ENCODE data around the gene ABCA10. TPM values are rescaled to one million over a fixed set of nuclear protein-coding genes. Genes with fewer than 3 reads are reported as not detected.

ABCA10 gene
- total RNA-seq, 1 experiment from 2014 or later: not detected

DNA sequence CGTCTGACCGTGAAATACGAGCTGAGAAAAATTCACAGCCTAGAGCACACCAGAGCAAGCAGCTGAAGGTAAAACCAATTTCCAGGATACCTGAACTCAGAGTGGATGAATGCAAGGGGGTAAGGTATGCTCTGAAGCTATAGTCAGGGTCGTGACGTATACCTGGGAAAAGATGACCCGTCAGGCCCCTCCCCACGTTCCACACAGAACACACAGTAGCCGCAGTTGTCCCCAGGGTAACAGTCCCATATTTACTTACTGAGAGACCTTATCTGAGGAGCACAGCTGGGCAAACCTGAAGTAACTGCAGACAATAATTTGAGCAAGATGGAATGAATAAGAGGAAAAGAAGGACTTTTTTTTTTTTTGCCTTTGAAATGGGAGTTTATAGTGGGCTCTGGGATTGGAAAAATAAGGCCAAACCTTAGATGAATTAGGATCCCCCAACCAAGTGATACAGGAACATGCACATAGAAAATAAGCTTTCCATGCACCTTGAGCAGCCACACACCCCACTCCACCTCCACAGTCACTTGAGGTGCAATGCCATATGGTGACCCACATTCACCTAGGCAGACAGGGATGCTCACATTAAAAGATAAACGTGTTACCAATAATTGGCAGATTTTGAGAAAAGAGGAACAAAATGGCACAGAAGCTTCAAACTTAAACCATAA, 124.9 kb downstream of the ABCA10 start:
- Histone ChIP-seq H2AFZ (no peak overlapping the region), H3K79me2 (ENCODE audit: low read depth) (no peaks in the 10 kb centered on the region), H3K4me2 (no peak overlapping the region), H3K36me3 (ENCODE audit: low read depth) (no peaks in the 10 kb centered on the region), H3K27me3 (ENCODE audit: insufficient read depth, low read depth) (no peaks in the 10 kb centered on the region), H3K4me3 (no peak overlapping the region), H3K4me1 (replicated peaks; ENCODE audit: insufficient read depth) (no peaks in the 10 kb centered on the region), H3K27ac (no peak overlapping the region), H3F3A (ENCODE audit: insufficient read depth, low read depth) (no peaks in the 10 kb centered on the region), H3K9me2 (ENCODE audit: insufficient read depth) (no peaks in the 10 kb centered on the region), H4K20me1 (ENCODE audit: insufficient read depth) (no peaks in the 10 kb centered on the region), H3K9me3 (ENCODE audit: insufficient read depth, low read depth) (no peaks in the 10 kb centered on the region)
- ChIA-PET POLR2A (ENCODE audit: unreplicated experiment) (interaction anchor here (0.7 kb wide), 1 partner anchor 45 kb away, joined by 10 read pairs; no protein-coding TSS in a partner anchor), CTCF (no interaction called here)
- intact Hi-C loops (cut with micrococcal nuclease; ENCODE audit: unreplicated experiment): no loop called here
- BruUV-seq (replicated peaks): no TSS peak
- DNase-seq: no peak
- TF ChIP-seq EZH2 (IDR thresholded peaks at IDR 0.05; ENCODE audit: low read depth): no peak

DNA sequence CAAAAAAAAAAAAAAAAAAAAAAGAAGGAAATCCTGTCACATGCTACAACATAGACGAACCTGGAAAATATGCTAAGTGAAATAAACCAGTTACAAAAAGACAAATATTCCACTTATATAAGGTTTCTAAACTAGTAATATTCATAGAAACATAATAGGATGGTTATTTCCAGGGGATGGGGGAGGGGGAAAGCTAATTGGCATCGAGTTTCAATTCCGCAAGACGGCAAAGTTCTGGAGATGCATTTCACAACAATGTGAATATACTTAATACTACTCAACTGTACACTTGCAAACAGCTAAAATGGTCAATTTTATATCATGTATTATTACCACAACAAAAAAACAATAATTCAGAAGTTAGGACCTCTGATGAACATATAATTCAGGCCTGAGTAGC, 130.0 kb downstream of the ABCA10 start:
- Histone ChIP-seq H3K36me3 (ENCODE audit: low read depth) (no peaks in the 10 kb centered on the region), H3K79me2 (ENCODE audit: low read depth) (no peaks in the 10 kb centered on the region), H2AFZ (no peak overlapping the region), H3F3A (ENCODE audit: insufficient read depth, low read depth) (no peaks in the 10 kb centered on the region), H3K9me2 (ENCODE audit: insufficient read depth) (no peaks in the 10 kb centered on the region; the same call in none of the 2 replicates), H3K9me3 (ENCODE audit: insufficient read depth, low read depth) (no peaks in the 10 kb centered on the region), H3K4me1 (replicated peaks; ENCODE audit: insufficient read depth) (no peaks in the 10 kb centered on the region), H4K20me1 (ENCODE audit: insufficient read depth) (no peaks in the 10 kb centered on the region), H3K4me3 (no peak overlapping the region), H3K27ac (no peak overlapping the region), H3K4me2 (no peak overlapping the region), H3K27me3 (ENCODE audit: insufficient read depth, low read depth) (no peaks in the 10 kb centered on the region)
- no peak for TF ChIP-seq EZH2 (IDR thresholded peaks at IDR 0.05; ENCODE audit: low read depth)
- TF ChIP-seq, protein P1, sequence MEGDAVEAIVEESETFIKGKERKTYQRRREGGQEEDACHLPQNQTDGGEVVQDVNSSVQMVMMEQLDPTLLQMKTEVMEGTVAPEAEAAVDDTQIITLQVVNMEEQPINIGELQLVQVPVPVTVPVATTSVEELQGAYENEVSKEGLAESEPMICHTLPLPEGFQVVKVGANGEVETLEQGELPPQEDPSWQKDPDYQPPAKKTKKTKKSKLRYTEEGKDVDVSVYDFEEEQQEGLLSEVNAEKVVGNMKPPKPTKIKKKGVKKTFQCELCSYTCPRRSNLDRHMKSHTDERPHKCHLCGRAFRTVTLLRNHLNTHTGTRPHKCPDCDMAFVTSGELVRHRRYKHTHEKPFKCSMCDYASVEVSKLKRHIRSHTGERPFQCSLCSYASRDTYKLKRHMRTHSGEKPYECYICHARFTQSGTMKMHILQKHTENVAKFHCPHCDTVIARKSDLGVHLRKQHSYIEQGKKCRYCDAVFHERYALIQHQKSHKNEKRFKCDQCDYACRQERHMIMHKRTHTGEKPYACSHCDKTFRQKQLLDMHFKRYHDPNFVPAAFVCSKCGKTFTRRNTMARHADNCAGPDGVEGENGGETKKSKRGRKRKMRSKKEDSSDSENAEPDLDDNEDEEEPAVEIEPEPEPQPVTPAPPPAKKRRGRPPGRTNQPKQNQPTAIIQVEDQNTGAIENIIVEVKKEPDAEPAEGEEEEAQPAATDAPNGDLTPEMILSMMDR (conservative IDR thresholded peaks at IDR 0.05): no peak
- ChIA-PET POLR2A (ENCODE audit: unreplicated experiment) (no interaction called here), CTCF (no interaction called here)
- no TSS peak for BruUV-seq (replicated peaks)
- no peak for DNase-seq
- intact Hi-C loops (cut with micrococcal nuclease; ENCODE audit: unreplicated experiment): no loop called here

Small RNA genes within 50 kb of the gene (microRNA-seq; reads per million reads assigned to microRNA genes)
- not detected for gene MIR4524A (ENCODE audit: borderline number of aligned reads, borderline replicate concordance)
- not detected for gene MIR4524B (ENCODE audit: borderline number of aligned reads, borderline replicate concordance)

Other genes starting within 250 kb of the ABCA10 start
- not detected in 2 replicates for gene ABCA9, start 167.9 kb downstream of the ABCA10 start, total RNA-seq (2021)
- gene ABCA6, start 86.9 kb downstream of the ABCA10 start, total RNA-seq (2021): not detected in 2 replicates
- 2.9 and 3.8 TPM in 2 replicates for gene ABCA5, start 98.3 kb upstream of the ABCA10 start, total RNA-seq (2021)
- gene MAP2K6, start 185.9 kb upstream of the ABCA10 start, total RNA-seq (2021): 1.6 TPM in 2 replicates